HG03432 (cell line): ENCODE results near the gene LY86.
"Not testable (repeated sequence)": the region's sequence is repeated elsewhere in the genome, so short reads cannot be mapped to it uniquely, and the experiment has no call there.

Experiments
- ATAC-seq: cut with Tn5 transposase; IDR thresholded peaks from one replicate; pipeline ENCODE4 v1.9.1; 2021; ENCODE audit warnings: mild to moderate bottlenecking, moderate library complexity; ENCODE audit not compliant: unreplicated experiment

LY86 gene

DNA sequence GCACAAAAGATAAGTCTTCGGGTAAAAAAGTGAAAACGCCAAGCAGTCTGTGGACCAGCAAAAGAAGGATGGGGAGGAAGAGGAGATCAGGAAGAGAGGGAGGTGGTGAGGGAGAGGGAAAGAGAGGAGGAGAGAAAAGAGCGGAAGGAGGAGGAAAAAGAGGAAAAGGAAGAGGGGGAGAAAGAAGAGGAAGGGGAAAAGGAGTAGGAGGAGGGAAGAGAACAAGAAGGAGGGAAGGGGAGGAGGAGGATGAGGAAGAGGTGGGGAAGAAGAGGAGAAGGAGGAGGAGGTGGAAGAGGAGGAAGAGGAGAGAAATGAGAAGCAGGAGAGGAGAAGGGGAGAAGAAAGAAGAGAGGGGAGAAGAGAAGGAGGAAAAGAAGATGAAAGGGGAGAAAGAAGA lies 6.5 kb downstream of the LY86 start:
- ATAC-seq = no peak

DNA sequence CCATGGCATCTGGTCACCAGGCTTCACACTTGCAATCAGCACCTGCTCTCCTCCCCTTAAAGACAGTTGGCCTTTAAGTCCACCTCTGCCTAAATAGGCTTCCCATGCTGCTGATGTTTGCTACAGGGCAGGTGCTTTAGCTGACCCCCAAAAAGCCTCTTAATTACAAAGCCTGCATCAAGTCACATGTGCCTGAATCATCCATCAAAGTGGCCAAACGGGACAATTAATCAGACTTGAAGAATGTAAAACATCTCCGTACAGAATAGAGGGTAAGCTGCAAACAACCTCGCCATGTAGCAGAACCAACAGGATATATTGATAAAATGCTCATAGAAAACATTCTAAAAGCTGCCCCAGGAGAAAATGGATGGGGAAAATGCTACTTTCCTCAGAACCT lies 7.4 kb downstream of the LY86 start:
- ATAC-seq = no peak

DNA sequence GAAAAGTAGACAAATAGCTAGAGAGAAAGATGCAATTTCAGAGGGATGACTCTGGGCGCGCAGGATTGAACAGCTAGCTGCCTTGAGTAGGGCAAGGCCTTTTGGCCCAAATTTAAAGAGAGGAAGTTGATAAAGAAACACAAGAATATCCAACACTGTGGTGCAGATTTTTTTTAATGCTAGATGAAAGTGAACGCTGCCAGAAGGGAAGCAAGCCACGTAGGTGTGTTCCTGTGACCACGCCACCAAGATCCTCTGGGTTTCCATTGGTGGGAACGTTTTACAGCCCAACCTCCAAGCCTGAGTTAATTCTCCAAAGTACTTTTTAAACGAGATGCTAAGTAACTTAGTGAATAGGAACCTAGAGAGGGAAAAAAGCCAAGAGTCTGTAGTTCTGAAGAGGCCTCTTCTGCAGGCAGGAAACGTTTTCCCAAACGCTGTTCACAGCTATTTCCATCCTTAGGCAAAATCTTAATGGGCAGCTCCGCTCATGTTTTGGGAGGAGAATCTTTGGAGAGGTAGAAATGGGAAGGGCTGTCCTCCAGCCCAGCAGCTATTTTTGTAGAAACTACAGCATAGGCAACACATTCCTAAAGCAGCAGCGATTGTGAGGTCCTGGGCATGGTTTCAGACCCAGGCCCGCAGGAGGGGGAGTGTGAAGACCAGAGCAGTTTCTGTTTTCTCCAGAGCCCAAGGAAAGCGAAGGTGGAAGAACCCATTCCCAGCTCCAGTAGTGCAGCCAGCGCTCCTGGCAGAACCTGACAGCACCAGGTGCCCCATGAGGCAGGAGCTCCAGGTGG lies 8.2 kb downstream of the LY86 start:
- no peak for ATAC-seq

DNA sequence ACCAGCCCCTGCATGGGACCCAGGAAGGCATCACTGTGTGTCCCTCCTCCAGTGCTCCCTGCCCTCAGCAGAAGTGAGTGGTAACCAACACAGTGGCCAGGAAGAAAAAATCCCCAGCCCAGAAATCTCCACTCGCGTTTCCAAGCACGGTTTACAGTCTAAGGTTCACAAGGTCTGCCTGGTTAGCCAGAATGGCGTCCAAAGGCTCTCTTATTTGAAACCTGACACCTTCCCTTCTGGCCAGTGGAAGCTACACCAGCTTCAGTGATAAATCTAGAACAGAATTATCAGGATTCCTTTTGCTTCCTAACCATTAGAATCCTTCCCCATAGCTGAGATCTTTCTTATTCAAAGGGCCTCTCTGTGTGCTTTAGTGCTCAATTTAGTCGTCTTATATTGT lies 9.2 kb downstream of the LY86 start:
- ATAC-seq = no peak

DNA sequence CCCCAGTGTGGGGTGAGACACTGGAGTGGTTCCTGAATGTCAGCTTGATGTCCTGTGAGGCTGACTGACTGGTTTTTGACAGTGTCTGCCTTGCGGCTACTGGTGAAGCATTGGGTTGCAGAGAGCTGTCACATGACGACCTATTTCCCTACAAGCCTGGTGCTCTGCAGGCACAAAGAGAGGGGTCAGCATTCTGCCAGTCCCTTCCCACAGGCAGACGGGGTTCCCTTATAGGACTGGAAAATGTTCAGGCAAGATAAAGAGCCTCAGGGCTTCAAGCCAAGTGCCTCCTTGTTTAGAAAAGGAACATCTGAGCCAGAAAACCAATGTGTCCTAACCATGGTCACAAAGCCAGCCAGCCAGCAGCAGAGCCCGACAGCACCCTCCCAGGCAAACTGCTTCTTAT lies 11.0 kb downstream of the LY86 start:
- no peak for ATAC-seq

DNA sequence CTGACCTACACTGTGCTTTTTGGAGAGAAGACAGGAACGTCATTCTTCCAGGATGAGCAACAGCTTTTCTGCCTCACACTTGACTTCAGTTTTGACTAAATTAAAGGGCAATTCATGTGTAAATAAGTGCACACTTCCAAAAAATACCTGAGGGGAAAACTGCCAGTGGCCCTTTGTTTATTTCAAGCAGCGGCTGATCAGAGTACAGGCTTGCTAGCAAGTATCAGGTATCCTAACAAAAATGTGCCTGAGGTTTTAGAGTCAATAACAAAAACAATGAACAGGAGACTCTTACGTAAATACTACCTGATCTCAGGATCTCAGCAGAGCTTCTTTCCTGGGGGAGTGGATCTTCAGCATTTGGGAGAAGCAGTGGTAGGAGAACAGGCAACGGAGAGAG lies 12.4 kb downstream of the LY86 start:
- ATAC-seq = no peak

DNA sequence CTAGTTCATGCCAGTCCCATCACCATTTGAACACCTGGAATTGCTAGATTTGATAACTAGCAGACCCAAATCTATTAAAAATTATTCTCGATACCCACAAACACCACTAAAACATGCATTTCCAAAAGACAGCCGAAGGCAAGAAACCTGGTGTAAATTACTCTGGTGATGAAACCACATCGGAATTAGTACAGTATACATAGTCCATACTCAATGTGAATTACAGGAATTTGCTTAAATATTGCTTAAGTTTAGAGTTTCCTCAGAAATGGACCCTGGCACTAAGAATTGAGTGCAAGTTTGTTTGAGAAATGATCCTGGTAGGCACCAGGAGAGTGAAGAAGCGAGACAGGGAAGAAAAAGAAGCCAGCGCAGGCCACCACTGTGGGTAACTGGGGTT lies 13.7 kb downstream of the LY86 start:
- ATAC-seq = no peak

DNA sequence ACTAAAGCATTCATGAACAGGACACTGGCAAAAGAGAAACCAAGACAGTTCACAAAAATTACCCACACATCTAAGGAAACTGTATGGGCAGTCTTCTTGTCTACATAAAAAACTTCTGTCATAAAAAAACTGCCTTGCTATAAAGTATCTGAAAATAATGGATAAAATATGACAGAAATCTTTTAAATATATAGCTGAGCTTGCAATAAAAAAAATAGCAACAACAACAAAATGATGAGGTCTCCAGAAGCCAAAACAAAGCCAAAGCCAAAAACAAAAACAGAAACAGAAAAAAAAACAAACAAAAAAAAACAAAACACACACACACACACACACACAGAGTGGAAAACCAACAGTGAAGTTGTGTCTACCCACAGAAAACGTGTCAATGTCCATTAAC lies 14.8 kb downstream of the LY86 start:
- ATAC-seq = no peak

DNA sequence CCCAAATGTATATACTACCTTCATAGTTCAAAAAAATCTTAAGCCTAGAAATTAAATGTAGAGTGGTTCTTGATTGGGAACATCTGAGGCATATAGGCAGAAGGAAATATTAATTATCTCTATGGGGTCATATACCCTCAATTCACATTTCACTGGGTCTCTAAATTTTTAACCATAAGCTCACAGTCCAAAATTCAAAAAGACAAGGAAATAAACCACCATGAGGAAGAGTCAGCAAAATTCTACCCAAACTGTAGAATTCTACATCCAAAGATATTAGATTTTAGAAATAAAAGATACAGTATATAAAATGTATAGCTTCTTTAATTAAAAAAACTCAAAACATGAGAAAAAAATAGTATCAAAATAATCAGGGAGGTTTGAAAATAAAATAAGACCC lies 15.5 kb downstream of the LY86 start:
- ATAC-seq = no peak

DNA sequence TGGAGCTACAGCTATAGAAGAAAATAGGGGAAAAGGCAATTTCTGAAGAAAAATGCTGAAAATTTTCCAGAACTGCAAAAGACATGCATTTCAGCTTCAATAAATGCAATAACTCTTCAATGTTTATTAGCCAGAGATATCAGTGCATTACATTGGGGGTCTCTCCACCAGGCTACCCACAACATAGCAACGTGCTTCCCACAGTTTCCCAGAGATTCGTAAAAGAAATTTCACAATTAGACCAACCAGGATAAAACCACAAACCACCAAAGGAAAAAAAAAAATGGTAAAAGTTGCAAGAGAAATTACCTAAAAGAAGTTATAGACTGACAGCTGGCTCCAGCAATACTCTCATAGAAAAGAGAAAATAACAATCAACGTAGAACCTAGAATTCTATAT lies 16.0 kb downstream of the LY86 start:
- ATAC-seq = no peak

DNA sequence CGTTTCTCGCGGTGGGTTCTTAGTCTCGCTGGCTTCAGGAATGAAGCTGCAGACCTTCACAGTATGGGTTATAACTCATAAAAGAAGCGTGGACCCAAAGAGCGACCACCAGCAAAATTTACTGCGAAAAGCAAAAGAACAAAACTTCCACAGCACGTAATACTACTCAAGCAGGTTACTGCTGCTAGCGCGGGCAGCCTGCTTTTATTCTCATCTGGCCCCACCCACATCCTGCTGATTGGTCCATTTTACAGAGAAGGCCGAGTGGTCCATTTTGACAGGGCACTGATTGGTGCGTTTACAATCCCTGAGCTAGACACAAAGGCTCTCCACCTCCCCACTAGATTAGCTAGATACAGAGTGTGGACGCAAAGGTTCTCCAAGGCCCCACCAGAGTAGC lies 17.4 kb downstream of the LY86 start:
- ATAC-seq = no peak

DNA sequence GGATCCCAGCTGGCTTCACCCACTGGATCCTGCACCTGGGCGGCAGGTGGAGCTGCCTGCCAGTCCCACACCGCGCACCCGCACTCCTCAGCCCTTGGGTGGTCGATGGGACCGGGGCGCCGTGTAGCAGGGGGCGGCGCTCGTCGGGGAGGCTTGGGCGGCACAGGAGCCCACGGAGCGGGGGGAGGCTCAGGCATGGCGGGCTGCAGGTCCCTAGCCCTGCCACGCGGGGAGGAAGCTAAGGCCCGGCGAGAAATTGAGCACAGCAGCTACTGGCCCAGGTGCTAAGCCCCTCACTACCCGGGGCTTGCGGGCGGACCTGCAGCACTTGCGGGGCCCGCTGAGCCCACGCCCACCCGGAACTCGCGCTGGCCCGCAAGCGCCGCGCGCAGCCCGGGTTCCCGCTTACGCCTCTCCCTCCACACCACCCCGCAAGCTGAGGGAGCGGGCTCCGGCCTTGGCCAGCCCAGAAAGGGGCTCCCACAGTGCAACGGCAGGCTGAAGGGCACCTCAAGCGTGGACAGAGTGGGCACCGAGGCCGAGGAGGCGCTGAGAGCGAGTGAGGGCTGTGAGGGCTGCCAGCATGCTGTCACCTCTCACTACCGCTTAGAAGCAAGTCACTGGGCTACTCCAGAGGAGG lies 18.0 kb downstream of the LY86 start:
- not testable (repeated sequence) for ATAC-seq

DNA sequence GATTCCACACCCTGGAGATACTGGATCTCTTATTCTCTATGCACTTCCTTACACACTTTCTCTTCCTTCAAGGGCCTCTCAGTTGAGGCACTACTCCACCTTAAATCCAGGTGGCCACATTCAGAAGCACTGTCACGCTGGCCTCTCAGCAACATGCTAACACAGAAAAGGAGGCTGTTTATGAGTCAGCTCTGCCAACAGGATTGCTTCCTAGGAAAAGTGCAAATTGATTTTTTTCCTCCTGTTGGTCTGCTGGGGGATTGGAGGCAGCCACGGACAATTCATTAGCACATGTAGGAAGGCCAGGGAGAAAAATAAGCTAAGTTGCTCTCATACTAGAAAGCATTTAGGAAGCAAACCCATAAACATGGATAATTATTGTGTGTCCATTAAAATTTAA lies 20.9 kb downstream of the LY86 start:
- ATAC-seq = no peak

DNA sequence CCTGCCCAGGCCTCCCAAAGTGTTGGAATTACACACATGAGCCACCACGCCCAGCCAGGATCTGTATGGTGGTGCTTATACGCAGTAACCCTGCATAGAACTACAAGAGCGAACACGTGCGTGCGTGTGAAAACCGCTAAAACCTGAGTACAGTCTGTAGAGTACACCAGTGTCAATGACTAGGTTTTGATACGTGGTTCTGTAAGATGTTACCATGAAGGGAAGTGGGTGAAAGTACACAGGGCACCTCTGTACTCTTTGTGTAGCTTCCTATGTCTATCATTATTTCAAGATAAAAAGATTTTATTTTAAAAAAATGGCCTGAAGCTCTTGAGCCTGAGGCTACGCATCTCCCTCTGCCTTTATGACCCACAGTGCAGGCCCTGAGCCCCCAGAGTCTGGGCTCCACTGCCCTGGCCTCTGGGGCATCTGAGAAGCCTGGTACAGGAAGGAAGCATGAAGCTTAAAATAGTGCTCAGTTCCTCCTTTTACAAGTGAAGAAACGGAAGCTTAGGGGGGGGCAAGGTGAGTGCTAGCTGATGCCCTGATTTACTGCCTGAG lies 21.6 kb downstream of the LY86 start:
- ATAC-seq = peak; percentile 94

DNA sequence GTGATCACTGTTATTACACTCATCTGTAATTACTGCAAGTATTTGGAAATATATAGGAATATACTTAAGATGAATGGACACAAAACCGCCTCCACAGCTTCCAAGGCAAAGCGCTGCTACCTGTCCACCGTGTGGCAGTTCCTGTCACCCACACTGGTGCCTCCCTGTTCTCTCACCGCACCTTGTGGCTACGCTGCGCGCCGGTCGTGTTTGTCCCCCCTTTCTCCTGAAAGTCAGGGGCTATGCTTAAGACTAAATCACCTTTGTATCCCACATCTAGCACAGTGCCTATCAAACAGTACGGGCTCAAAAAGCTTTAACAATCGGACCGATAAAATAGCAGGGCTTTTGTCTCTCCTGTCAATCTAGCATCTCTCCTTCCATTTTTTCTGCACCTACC lies 23.0 kb downstream of the LY86 start:
- ATAC-seq = no peak

DNA sequence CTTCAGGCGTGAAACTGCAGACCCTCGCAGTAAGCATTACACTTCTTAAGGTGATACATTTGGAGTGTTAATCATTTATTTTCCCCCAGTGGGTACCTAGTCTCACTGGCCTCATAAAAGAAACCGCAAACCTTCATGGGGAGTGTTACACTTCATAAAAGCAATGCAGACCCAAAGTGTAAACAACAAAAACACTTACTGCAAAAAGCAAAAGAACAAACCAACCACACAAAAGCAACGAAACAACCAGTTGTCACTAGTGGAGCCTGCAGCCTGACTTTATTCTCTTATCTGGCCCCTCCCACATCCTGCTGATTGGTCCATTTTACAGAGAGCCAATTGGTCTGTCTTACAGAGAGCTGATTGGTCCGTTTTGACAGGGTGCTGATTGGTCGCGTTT lies 23.8 kb downstream of the LY86 start:
- ATAC-seq = no peak

DNA sequence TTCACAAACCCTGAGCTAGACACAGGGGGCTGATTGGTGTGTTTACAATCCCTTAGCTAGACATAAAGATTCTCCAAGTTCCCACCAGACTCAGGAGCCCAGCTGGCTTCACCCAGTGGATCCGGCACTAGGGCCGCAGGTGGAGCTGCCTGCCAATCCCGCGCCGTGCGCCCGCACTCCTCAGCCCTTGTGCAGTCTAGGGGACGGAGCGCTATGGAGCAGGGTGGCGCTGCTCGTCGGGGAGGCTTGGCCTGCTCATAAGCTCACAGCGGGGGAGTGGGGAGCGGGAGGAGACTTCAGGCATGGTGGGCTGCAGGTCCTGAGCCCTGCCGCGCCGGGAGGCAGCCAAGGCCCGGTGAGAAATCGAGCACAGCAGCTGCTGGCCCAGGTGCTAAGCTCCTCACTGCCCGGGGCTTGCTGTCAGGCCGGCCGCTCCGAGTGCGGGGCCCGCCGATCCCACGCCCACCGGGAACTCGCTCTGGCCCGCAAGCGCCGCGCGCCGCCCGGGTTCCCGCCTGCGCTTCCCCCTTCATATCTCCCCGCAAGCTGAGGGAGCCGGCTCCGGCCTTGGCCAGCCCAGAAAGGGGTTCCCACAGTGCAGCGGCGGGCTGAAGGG lies 24.7 kb downstream of the LY86 start:
- ATAC-seq = not testable (repeated sequence)

DNA sequence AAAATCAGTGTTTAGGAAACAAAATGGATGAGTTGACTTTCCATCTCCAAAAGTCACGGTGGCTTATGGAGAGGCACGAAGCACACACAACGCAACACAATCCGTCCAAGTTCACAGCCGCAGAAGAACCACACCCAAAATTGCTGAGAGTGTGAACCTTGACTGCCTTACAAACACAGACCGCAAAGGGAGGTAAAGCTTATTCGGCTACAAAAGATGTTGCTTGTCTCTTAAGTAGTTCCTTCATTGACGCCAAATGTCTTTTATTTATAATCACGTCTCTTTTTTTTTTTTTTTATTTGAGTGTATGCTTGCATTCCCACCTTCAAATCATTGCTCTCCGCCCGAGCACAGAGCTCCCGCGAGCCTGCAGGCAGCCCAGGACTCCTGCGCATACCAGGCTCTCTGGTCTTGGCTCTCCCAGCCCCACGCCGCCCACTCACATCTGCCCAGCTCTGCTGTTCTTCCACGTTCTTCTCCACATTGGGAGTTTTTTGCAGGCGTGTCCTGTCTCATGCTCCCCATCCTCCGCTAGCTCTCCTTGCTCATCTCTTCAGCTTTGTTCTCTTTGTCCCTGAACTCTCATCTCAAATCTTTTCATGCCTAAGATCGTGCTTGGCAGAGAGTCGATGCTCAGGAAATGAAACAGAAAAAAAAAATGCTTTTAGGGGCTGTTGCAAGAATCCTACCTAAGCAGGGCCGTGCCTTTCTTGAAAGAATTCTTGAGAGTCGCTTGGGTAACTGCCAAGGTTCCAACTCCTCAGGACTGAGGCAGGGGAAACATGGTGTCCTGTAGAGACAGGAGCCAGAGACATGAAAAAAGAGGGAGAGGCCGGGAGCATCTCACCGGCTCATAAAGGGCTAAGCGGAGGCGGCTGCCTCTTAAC lies 25.8 kb downstream of the LY86 start:
- ATAC-seq = no peak

DNA sequence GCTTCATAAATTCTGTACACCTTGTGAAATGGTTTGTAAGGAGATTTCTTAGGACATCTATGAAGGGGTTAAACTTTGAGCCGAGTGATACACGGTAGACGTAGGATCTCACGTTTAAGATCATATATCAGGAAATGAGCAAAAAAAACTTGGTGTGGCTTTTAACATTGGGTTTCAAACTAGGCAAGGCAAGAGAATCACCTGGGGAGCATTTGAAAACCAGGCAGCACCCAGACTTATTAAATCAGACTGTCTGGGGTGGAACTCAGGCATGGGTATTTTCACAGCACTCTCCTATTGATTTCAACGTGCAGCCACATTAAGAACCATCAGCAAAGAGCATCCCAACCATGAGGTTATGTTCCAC lies 26.4 kb downstream of the LY86 start:
- ATAC-seq = no peak

DNA sequence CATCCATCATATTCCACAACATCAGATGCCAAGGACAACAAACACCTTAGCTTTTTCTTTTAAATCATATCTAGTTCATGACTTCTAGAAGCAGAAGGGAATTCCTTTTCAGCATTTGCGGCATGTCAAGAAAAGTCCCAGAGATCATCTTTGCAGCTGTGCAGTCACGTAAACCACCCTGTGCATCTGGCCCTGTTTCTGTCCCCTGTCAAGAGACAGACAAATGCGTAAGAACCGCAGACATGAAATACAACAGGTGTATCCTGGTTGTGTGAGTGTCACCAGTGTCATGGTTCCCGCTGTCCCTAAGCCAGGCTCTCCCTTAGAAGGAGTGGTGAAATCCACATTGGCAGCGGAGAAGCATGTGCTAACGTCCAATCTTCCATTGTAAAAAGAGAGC lies 28.1 kb downstream of the LY86 start:
- ATAC-seq = no peak
